DMS53 treated with DMSO at 0.1 percent for 48 hours (cell line): ENCODE data around the gene TF.
"Not testable (repeated sequence)": the region's sequence is repeated elsewhere in the genome, so short reads cannot be mapped to it uniquely, and the experiment has no call there.

Source experiments
- DNase-seq: peaks from one replicate; lab custom pipeline; 2025; ENCODE audit not compliant: unreplicated experiment; lab: John Stamatoyannopoulos, UW

The TF gene

GRCh38 chr3:133745981-133746711 is at the start of gene TF:
Gene TF (plus strand): TSS chr3:133746393. CDS start chr3:133746441, 48 bp downstream.
- DNase-seq = no peak

- no peak for DNase-seq
Observed at GRCh38 chr3:133697960-133698359, 48.2 kb upstream of the TF start.

- DNase-seq = no peak
Observed at GRCh38 chr3:133699467-133699866, 46.7 kb upstream of the TF start.

- no peak for DNase-seq
Observed at GRCh38 chr3:133699903-133700302, 46.3 kb upstream of the TF start.

- DNase-seq = no peak
Observed at GRCh38 chr3:133700351-133700750, 45.8 kb upstream of the TF start.

- DNase-seq = no peak
Observed at GRCh38 chr3:133701435-133702358, 44.5 kb upstream of the TF start.

GRCh38 chr3:133703915-133704314 is 42.3 kb upstream of the TF start:
- no peak for DNase-seq

DNA sequence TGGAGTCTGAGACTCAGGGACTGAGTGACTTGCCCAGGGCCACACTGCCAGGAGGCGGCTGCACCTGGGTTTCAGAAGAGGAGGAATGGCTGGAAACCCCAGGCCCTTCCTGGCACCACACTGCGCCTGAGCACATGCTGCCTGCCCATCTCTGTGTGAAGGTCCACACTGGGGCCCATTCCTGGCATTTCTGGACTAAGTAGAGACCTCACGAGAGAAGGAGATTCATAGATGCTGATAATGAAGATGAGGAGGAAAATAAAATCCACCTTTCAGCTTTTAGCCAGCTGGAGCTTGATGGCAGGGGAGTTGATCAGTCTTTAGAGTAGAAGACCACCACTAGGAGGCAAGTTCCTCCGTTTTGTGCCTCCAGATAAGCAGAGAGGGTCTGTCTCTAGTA is 40.2 kb upstream of the TF start:
- no peak for DNase-seq

DNA sequence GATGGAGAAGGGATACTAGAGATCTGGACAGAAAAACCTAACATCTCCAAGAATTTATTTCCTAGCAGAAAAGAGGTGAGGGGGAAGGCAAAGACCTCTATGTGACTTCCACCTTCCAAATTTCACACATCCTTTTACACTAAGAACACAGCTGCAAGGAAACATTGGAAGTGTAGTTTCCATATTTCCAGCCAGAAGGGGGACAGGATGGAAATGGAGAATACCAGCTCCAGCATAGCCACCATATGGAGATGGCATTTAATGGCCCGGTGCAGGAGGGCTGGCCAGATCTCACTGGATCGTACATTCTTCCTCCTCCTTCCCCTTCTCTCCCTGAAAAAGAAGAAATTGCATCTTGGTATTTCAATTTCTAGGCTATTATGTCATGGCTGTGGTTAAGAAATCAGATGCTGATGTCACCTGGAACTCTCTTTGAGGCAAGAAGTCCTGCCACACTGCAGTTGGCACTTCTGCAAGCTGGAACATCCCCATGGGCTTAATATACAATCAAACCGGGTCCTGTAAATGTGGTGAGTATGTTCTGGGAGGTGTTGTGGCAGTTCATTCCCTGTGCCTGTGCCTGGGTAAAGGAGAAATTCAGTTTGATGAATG is 36.9 kb upstream of the TF start:
- no peak for DNase-seq

DNA sequence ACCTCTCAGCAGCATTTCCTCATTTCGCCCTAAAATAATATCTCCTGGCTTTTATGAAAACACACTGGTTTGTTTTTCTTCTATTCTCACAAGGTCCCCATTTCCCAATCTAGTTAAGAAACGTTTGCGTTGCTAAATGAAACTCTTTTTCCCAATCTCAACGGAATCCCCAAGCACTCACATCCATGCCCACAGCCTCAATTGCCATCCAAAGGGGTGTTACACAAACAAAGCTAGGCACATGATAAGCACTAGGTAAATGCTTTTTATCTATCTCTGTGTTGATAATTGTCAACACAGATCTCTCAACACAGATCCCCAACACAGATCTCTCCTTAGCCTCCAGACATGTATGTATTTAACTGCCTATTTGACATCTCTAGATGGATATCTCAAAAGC is 35.2 kb upstream of the TF start:
- no peak for DNase-seq

- no peak for DNase-seq
Observed at GRCh38 chr3:133712017-133712416, 34.2 kb upstream of the TF start.

DNA sequence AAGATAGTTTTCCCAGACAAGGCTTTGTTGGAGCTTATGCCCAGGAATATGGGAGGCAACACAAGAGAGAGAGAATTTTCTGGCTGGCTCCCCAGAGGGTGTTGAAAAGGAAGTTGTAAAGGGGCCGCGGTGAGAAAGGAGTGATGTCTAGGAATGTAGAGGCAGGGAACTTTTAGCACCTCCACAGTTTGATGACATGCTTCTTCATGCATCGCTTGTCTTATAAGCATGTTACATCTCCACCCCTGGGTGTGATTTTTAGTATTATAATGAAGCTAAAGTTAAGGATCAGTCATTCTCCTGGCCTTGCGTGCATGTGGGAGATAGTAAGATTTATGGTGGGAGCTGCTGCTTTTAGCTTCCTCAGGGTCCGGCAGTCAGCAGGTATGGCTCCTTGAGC is 32.8 kb upstream of the TF start:
- no peak for DNase-seq

- no peak for DNase-seq
Observed at GRCh38 chr3:133717424-133717823, 28.8 kb upstream of the TF start.

- DNase-seq = no peak
Observed at GRCh38 chr3:133722935-133723334, 23.3 kb upstream of the TF start.

DNA sequence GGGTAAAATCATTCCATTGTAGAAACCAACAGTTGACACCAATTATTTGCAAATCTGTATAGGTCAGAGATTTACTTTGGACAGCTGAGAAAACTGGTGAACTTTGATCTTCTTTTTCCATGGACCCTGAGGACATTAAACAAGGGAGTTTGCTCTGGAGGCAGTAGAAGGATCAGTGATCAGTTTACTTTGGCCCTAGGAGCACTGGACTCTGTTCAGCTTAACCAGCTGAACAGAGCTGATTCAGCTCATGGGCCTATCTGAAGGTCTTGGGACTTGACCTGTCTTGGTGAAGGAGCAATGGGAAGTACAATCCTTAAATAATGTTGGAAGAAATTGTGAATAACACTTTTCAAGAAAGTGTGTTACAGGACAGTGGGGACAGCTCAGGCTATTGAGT is 15.2 kb upstream of the TF start:
- no peak for DNase-seq

DNA sequence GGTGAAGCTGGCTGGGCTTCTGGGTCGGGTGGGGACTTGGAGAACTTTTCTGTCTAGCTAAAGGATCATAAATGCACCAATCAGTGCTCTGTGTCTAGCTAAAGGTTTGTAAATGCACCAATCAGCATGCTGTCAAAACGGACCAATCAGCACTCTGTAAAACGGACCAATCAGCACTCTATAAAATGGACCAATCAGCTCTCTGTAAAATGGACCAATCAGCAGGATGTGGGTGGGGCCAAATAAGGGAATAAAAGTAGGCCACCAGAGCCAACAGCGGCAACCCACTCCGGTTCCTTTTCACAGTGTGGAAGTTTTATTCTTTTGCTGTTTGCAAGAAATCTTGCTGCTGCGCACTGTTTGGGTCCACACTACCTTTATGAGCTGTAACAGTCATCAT is 14.0 kb upstream of the TF start:
- not testable (repeated sequence) for DNase-seq

DNA sequence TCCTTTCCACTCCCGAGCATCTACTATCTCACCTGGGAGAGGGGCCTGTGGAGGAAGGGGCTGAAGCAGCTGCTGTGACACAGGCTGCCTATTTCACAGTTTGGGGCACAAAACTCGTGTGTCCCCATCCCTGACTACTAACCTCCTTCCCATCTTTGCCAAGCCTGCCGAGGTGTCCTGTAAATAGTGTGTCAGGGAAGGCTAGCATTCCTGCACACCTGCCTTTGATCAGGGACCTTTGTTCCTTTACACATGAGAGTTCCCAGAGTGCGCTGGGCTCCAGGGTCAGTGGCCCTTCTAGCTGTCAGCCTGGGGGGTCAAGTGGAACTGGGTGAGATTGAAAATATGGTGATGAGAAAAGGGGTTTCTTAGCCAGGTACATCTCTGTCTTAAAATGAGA is 13.0 kb upstream of the TF start:
- DNase-seq = no peak

DNA sequence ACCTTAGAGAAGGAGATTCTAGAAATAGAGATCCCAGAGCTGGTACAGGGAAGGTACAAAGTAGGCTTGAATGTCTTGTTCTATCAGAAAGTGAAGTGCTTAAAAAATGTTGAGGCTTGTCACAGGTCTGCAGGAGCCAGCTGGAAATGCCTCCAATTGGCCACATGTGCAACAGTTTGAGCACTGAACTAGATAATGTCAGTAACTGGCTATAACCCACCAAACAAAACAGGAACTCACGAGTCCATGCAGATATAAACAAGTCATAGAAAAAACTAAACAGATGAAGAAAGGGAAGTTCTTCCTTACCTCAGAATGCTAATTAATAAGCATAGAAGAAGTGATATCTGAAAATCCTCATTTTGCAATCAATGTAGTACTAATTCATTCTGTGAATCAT is 11.9 kb upstream of the TF start:
- no peak for DNase-seq

GRCh38 chr3:133742351-133743091 is 3.7 kb upstream of the TF start:
- peak; percentile 43 for DNase-seq

- no peak for DNase-seq
Observed at GRCh38 chr3:133744241-133744640, 2.0 kb upstream of the TF start.

DNA sequence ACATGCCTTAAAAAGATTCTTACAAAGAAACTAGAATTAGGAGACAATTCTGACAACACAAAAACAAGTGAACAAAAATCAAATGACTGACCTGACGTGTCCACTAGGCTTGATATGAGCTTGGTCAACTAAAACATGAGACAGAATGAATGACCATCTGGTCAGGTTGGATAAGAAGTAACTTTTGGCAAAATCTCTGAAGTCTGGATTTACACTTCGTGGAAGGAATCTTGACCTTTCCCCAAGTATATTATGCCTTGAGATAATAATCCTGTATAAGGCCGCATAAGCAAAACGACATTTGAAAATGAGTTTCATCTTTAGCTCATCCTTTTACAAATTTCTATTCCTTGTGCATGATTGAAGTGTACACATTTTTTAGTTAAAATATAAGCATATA is 1.1 kb upstream of the TF start:
- no peak for DNase-seq
